HepG2 (cell line): Measurements from ENCODE around the gene CAMK1D. TPM values are rescaled to one million over a fixed set of nuclear protein-coding genes. Genes with fewer than 3 reads are reported as not detected.
A peak's percentile ranks its signal among the peaks of the same experiment; 100 is the strongest.

ENCODE experiments used
- ATAC-seq: fragments of 200-7000 bp; cut with Tn5 transposase; 3 replicates; pipeline ENCODE4 v1.9.1; 2020; ENCODE audit warnings: mild to moderate bottlenecking, moderate library complexity
- BruUV-seq: library from RNA; stranded (reverse); fragments of 400-500 nt; replicated peaks from 2 replicates; lab custom pipeline; 2021; lab: Mats Ljungman, UMichigan
- CTCF ChIA-PET: fragments of 300-600 bp; formaldehyde crosslinking; extraction: SDS; loops from one replicate; lab custom pipeline; 2021; ENCODE audit warnings: low total read pairs, inconsistent platforms, low intra/inter-chr PET ratio; lab: Yijun Ruan, JAX
- POLR2A ChIA-PET: fragments of 350-600 bp; sonication (Branson Sonifier 250); formaldehyde crosslinking; loops from one replicate; lab custom pipeline; 2020; ENCODE audit warnings: antibody characterized with exemption, inconsistent platforms; lab: Yijun Ruan, JAX
- DNase-seq: peaks from one replicate; pipeline ENCODE4 v3.0.0-alpha.2; 2015; ENCODE audit warnings: low spot score
- FAIRE-seq: peaks from 3 replicates; lab custom pipeline; 2011; peaks lifted over from hg19 to GRCh38; lab: Jason Lieb, UNC
- H2AFZ ChIP-seq: one replicate; pipeline ENCODE4 v1.6.1; 2011; ENCODE audit warnings: low read length, inconsistent platforms
- H3K27ac ChIP-seq: fragments of 300-600 bp; 3 replicates; pipeline ENCODE4 v1.8.0; 2011; ENCODE audit warnings: mixed run types, mild to moderate bottlenecking, mixed read lengths, low read length, inconsistent platforms; ENCODE audit not compliant: insufficient read depth; ENCODE audit errors: extremely low read length
- H3K27me3 ChIP-seq, 2 experiments: fragments of 200-600 bp in 1 of 2; 2 replicates in 1 of 2; 3 replicates in 1 of 2; pipeline versions ENCODE4 v1.6.0 to v1.8.0; 2011; ENCODE audit warnings: low read length in 2 of 2, mild to moderate bottlenecking in 2 of 2, moderate library complexity in 2 of 2, inconsistent platforms in 1 of 2; ENCODE audit not compliant: insufficient read depth in 2 of 2, control insufficient read depth in 1 of 2
- H3K36me3 ChIP-seq, 2 experiments: fragments of 200-600 bp in 1 of 2; replicated peaks in 1 of 2; 2 replicates in 1 of 2; 3 replicates in 1 of 2; pipeline versions ENCODE4 v1.5.1 to v1.8.0; 2011; ENCODE audit warnings: low read length in 2 of 2, inconsistent platforms in 1 of 2; ENCODE audit not compliant: insufficient read depth in 2 of 2, control insufficient read depth in 1 of 2
- H3K4me1 ChIP-seq: 2 replicates; pipeline ENCODE4 v1.5.1; 2012; ENCODE audit warnings: low read length, inconsistent platforms; ENCODE audit not compliant: insufficient read depth
- H3K4me2 ChIP-seq: 2 replicates; pipeline ENCODE4 v1.6.0; 2011; ENCODE audit warnings: low read depth, low read length, inconsistent platforms
- H3K4me3 ChIP-seq, 3 experiments: fragments of 200-600 bp in 1 of 3; sonication (generic), shearing (Covaris generic) in 1 of 3; replicated peaks in 1 of 3; 2 replicates each; pipeline ENCODE4 v1.5.1; 2011 to 2016; ENCODE audit warnings: low read length in 3 of 3, inconsistent platforms in 2 of 3, low read depth in 2 of 3, mild to moderate bottlenecking in 2 of 3, control low read depth in 1 of 3, mixed read lengths in 1 of 3; ENCODE audit not compliant: insufficient read depth in 1 of 3
- H3K79me2 ChIP-seq: one replicate; pipeline ENCODE4 v1.6.1; 2011; ENCODE audit warnings: low read length, inconsistent platforms; ENCODE audit not compliant: insufficient read depth
- H3K9ac ChIP-seq: 2 replicates; pipeline ENCODE4 v1.6.0; 2011; ENCODE audit warnings: mild to moderate bottlenecking, low read depth, low read length, inconsistent platforms; ENCODE audit not compliant: insufficient read depth
- H3K9me3 ChIP-seq: 2 replicates; pipeline ENCODE4 v1.5.1; 2012; ENCODE audit warnings: mild to moderate bottlenecking, low read length
- H4K20me1 ChIP-seq: 2 replicates; pipeline ENCODE4 v1.6.0; 2011; ENCODE audit warnings: inconsistent platforms, mild to moderate bottlenecking, low read length, moderate library complexity; ENCODE audit not compliant: insufficient read depth
- ASH2L ChIP-seq: fragments of 300-600, 200-600 bp; sonication (generic); IDR thresholded peaks from 2 replicates; pipeline ENCODE4 v1.7.0; 2017; ENCODE audit warnings: low read depth, mild to moderate bottlenecking, moderate library complexity, mixed read lengths, low read length; ENCODE audit not compliant: insufficient read length
- BCL6 ChIP-seq: IDR thresholded peaks from 2 replicates; pipeline ENCODE4 v1.6.1; 2016; ENCODE audit warnings: missing genetic modification reagents, missing compliant biosample characterization
- GTF2F1 ChIP-seq: fragments of 150-350 bp; IDR thresholded peaks from 2 replicates; pipeline ENCODE4 v1.6.1; 2014; ENCODE audit warnings: low read length
- HCFC1 ChIP-seq: fragments of 150-350 bp; IDR thresholded peaks from 2 replicates; pipeline ENCODE4 v1.6.1; 2014; ENCODE audit warnings: low read depth, low read length
- ISX ChIP-seq: sonication (generic); formaldehyde crosslinking; conservative IDR thresholded peaks from 2 replicates; pipeline ENCODE4 v1.5.0; 2020; ENCODE audit warnings: missing genetic modification reagents
- KLF13 ChIP-seq: sonication (generic); formaldehyde crosslinking; IDR thresholded peaks from 2 replicates; pipeline ENCODE4 v1.4.0; 2020; ENCODE audit warnings: mild to moderate bottlenecking, missing genetic modification reagents
- MBD4 ChIP-seq: IDR thresholded peaks from 2 replicates; pipeline ENCODE4 v1.6.1; 2012; ENCODE audit warnings: low read length, inconsistent platforms, borderline replicate concordance
- MYC ChIP-seq: sonication (generic); formaldehyde crosslinking; IDR thresholded peaks from 2 replicates; pipeline ENCODE4 v1.9.0; 2021; ENCODE audit warnings: missing genetic modification reagents, borderline replicate concordance
- POGZ ChIP-seq: sonication (generic); formaldehyde crosslinking; IDR thresholded peaks from 2 replicates; pipeline ENCODE4 v1.4.0; 2020; ENCODE audit warnings: mild to moderate bottlenecking, missing genetic modification reagents
- REXO4 ChIP-seq: sonication (generic); formaldehyde crosslinking; IDR thresholded peaks from 2 replicates; pipeline ENCODE4 v1.8.0; 2022; ENCODE audit warnings: missing genetic modification reagents, mild to moderate bottlenecking, borderline replicate concordance
- SMARCE1 ChIP-seq: fragments of 450-650 bp; IDR thresholded peaks from 2 replicates; pipeline ENCODE4 v1.6.1; 2017; ENCODE audit warnings: borderline replicate concordance
- STAG1 ChIP-seq: sonication (generic); formaldehyde crosslinking; IDR thresholded peaks from 2 replicates; pipeline ENCODE4 v1.4.0; 2020; ENCODE audit warnings: missing genetic modification reagents
- U2AF1 ChIP-seq: fragments of 200-400 bp; formaldehyde crosslinking; optimal IDR thresholded peaks from 2 replicates; pipeline ENCODE3; 2017; ENCODE audit warnings: mild to moderate bottlenecking, low read depth, low read length
- ZFP36L2 ChIP-seq: sonication (generic); formaldehyde crosslinking; IDR thresholded peaks from 2 replicates; pipeline ENCODE4 v1.4.0; 2020; ENCODE audit warnings: missing genetic modification reagents
- ZNF30 ChIP-seq: sonication (generic); formaldehyde crosslinking; IDR thresholded peaks from 2 replicates; pipeline ENCODE4 v1.5.0; 2020; ENCODE audit warnings: mild to moderate bottlenecking, missing genetic modification reagents
- WGBS: methylation state at CpG from one replicate; pipeline ENCODE4 v1.1.6; 2017; ENCODE audit warnings: low lambda C conversion rate; 5-methylcytosine and 5-hydroxymethylcytosine counted together
- in situ Hi-C: cut with HindIII; loops from 2 replicates; pipeline ENCODE4 v1.10.0; 2017; ENCODE audit warnings: low pct_unique_long_range_greater_than_20kb; ENCODE audit not compliant: extremely low pct_ligation_motif_present
- intact Hi-C: fragments of 100-400 bp; cut with micrococcal nuclease; formaldehyde crosslinking; loops from one replicate; pipeline ENCODE4 v1.10.0; 2022; ENCODE audit not compliant: unreplicated experiment
- polyA plus RNA-seq, 8 experiments: library from polyadenylated mRNA; depleted of rRNA in 3 of 8; stranded (reverse) in 7 of 8; unstranded in 1 of 8; fragments of >200 nt; fragmentation: Illumina TruSeq in 4 of 8; extraction: Trizol in 4 of 8; gene quantifications; 2 replicates each; pipeline versions ENCODE4 v1.2.1 to v1.2.3, GENCODE V29; 2011 to 2016; ENCODE audit warnings: low read depth in 4 of 8, missing spikeins in 1 of 8, mixed read lengths in 1 of 8; ENCODE audit not compliant: insufficient read depth in 1 of 8
- total RNA-seq, 5 experiments: library from RNA; depleted of rRNA; stranded (reverse); fragments of >200 nt; fragmentation: Illumina TruSeq; extraction: Trizol; gene quantifications; 2 replicates each; pipeline ENCODE4 v1.2.3, GENCODE V29; 2016; ENCODE audit warnings: low read depth in 1 of 5
- TF ChIP-seq, protein P1 (sequence below): sonication (generic); formaldehyde crosslinking; IDR thresholded peaks from 2 replicates; pipeline ENCODE4 v1.5.0; 2020; ENCODE audit warnings: mild to moderate bottlenecking, missing genetic modification reagents, moderate library complexity

The CAMK1D gene
- total and polyA plus RNA-seq, 2 of the 13 experiments (the other 11 are each of a cell fraction or from before 2014, with no cell fraction given) = under 0.01 TPM; not detected in 1

DNA sequence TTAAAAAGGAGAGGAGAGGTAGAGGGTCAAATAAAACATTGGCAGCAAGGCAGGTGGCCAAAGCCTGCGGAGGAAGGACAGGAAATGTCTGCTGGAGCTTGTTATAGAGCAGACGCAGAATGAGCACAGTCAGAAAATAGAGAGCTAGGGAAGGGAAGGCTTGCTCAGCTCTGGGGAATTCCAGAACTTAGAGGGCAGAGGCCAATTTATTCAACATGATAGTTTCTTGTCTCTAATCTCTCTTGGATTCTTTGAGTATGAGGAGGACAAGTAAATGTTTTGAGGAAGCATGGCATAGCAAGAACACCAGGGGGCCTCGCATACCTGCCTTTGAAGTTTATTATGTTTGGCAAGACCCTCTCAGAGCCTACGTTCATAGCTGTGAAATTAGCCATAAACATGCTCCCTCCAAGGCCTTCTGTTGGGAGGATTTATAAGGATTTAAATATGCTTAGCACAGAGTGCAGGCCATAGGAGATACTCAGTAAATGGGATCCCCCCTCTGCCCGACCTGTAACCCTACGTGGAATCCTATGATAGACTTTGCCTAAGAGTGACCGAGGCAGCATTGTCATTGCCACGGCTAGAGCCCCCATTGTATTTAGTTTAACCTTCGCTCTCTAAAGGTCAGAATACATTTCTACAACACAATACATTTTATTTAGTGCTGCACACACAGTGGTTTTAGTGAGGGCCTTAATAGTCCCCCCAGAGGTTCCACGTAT, 358.3 kb downstream of the CAMK1D start:
- Histone ChIP-seq H3K27ac (no peak overlapping the region), H3K4me1 (no peaks in the 10 kb centered on the region), H2AFZ (no peak overlapping the region), H3K4me3 (no peak overlapping the region), H4K20me1 (no peaks in the 10 kb centered on the region), H3K9ac (no peak overlapping the region), H3K27me3 (no peaks in the 10 kb centered on the region), H3K79me2 (no peaks in the 10 kb centered on the region), H3K4me2 (no peak overlapping the region), H3K9me3 (no peaks in the 10 kb centered on the region), H3K36me3 (no peaks in the 10 kb centered on the region)
- POLR2A ChIA-PET = no interaction called here
- no peak for TF ChIP-seq U2AF1
- no peak for TF ChIP-seq HCFC1
- peak; percentile 51 for TF ChIP-seq STAG1 (CRISPR knock-in tag)
- no peak for TF ChIP-seq GTF2F1
- no peak for TF ChIP-seq ZFP36L2 (CRISPR knock-in tag)
- TF ChIP-seq, protein P1, sequence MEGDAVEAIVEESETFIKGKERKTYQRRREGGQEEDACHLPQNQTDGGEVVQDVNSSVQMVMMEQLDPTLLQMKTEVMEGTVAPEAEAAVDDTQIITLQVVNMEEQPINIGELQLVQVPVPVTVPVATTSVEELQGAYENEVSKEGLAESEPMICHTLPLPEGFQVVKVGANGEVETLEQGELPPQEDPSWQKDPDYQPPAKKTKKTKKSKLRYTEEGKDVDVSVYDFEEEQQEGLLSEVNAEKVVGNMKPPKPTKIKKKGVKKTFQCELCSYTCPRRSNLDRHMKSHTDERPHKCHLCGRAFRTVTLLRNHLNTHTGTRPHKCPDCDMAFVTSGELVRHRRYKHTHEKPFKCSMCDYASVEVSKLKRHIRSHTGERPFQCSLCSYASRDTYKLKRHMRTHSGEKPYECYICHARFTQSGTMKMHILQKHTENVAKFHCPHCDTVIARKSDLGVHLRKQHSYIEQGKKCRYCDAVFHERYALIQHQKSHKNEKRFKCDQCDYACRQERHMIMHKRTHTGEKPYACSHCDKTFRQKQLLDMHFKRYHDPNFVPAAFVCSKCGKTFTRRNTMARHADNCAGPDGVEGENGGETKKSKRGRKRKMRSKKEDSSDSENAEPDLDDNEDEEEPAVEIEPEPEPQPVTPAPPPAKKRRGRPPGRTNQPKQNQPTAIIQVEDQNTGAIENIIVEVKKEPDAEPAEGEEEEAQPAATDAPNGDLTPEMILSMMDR (CRISPR knock-in tag) = peak; percentile 49
- BruUV-seq = no TSS peak
- in situ Hi-C loops (no loop called here), intact Hi-C loops (loop anchor here (2.0 kb wide), 1 partner anchor 367 kb away; no protein-coding TSS in a partner anchor)
- CTCF ChIA-PET = interaction anchor here (2.2 kb wide), 1 partner anchor 367 kb away, joined by 8 read pairs; no protein-coding TSS in a partner anchor
- WGBS = 34% methylated on average over 10 of the region's 10 CpGs
- FAIRE-seq (no peak), ATAC-seq (peak; percentile 38; the same call in 2 of the 3 replicates), DNase-seq (peak; percentile 15)

DNA sequence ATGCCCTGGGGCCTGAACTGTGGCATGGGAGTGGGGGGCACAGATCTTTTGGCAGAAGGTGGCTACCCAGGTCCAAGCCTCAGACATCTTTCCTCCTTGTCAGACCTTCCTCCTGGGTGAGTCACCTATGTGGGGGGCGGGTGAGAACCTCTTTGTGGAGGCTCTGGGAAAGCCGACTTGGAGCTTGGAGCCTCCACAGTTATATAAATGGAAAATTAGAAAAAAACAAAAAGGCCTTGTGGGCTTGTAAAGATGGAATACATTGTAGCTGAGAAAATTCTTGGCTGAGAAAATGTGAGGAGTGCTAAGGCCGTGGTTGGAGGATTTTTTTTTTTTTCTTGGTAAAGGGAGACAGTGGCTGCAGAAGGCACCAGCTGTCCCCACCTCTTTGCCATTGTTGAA, 359.7 kb downstream of the CAMK1D start:
- ChIA-PET POLR2A (no interaction called here), CTCF (no interaction called here)
- H3K4me3 ChIP-seq = no peak overlapping the region
- H3K4me1 ChIP-seq = no peaks in the 10 kb centered on the region
- H2AFZ ChIP-seq = no peak overlapping the region
- ATAC-seq (no peak), FAIRE-seq (no peak), DNase-seq (no peak)
- TF ChIP-seq REXO4 (CRISPR knock-in tag) (no peak), MYC (no peak), ZNF30 (CRISPR knock-in tag) (no peak), KLF13 (no peak), MBD4 (no peak), ASH2L (no peak), BCL6 (CRISPR knock-in tag) (no peak), SMARCE1 (no peak), POGZ (CRISPR knock-in tag) (no peak), ISX (CRISPR knock-in tag) (no peak)
- no TSS peak for BruUV-seq
- no peaks in the 10 kb centered on the region for H4K20me1 ChIP-seq
- intact Hi-C loops (no loop called here), in situ Hi-C loops (no loop called here)
- H3K9me3 ChIP-seq = no peaks in the 10 kb centered on the region
- no peak overlapping the region for H3K9ac ChIP-seq
- no peaks in the 10 kb centered on the region for H3K36me3 ChIP-seq
- WGBS = 36% methylated on average over 3 of the region's 3 CpGs
- no peaks in the 10 kb centered on the region for H3K27me3 ChIP-seq
- no peaks in the 10 kb centered on the region for H3K79me2 ChIP-seq
- H3K27ac ChIP-seq = no peak overlapping the region
- no peak overlapping the region for H3K4me2 ChIP-seq
